ENCODE data around the gene BAAT.

GRCh38 chr9:101342595-101342994, 42.2 kb downstream of the BAAT start:
- no peak for TF ChIP-seq ZNF138 (tag by site-specific recombination; IDR thresholded peaks at IDR 0.05; ENCODE audit: borderline replicate concordance)
- TF ChIP-seq YY2 (tag by site-specific recombination; IDR thresholded peaks at IDR 0.05) = no peak
- no peak for TF ChIP-seq ZNF202 (tag by site-specific recombination; IDR thresholded peaks at IDR 0.05; ENCODE audit: borderline replicate concordance)
- no peak for TF ChIP-seq REPIN1 (tag by site-specific recombination; IDR thresholded peaks at IDR 0.05; ENCODE audit: low read depth)
- TF ChIP-seq CTCF (tag by site-specific recombination; IDR thresholded peaks at IDR 0.05) = no peak
- no peak for TF ChIP-seq ZNF48 (tag by site-specific recombination; IDR thresholded peaks at IDR 0.05)
- no peak for TF ChIP-seq ZNF324 (tag by site-specific recombination; IDR thresholded peaks at IDR 0.05)
- TF ChIP-seq ZNF626 (tag by site-specific recombination; IDR thresholded peaks at IDR 0.05) = no peak

Data from HEK293 (cell line).